Progenitor cell of endocrine pancreas (in vitro differentiated cells): ENCODE measurements around the gene RALGDS. TPM values are rescaled to one million over a fixed set of nuclear protein-coding genes. Genes with fewer than 3 reads are reported as not detected.

Experiments
- DNase-seq: peaks from one replicate; pipeline ENCODE4 v3.0.0; 2021; ENCODE audit warnings: low spot score; ENCODE audit not compliant: unreplicated experiment
- H3K27ac Mint-ChIP-seq: 2 replicates; pipeline ENCODE4 v1.8.0; 2021; ENCODE audit warnings: mild to moderate bottlenecking, moderate library complexity, mixed read lengths
- H3K27me3 Mint-ChIP-seq: 2 replicates; pipeline ENCODE4 v1.8.0; 2021; ENCODE audit warnings: mixed read lengths
- H3K36me3 Mint-ChIP-seq: 2 replicates; pipeline ENCODE4 v1.8.0; 2022; ENCODE audit warnings: mixed read lengths; ENCODE audit not compliant: insufficient read depth
- H3K4me1 Mint-ChIP-seq: 2 replicates; pipeline ENCODE4 v1.8.0; 2021; ENCODE audit warnings: low read depth, mixed read lengths
- H3K4me3 Mint-ChIP-seq: 2 replicates; pipeline ENCODE4 v1.8.0; 2021; ENCODE audit warnings: low read depth, mild to moderate bottlenecking, moderate library complexity, mixed read lengths
- H3K9me3 Mint-ChIP-seq: 2 replicates; pipeline ENCODE4 v1.8.0; 2021; ENCODE audit warnings: low read depth, mixed read lengths
- total RNA-seq: library from RNA; stranded (reverse); gene quantifications from 2 replicates; pipeline ENCODE4 v1.2.1, GENCODE V29; 2021
- TF ChIP-seq, protein P1 (sequence below): fragments of 200-600 bp; sonication (generic); IDR thresholded peaks from one replicate; pipeline ENCODE4 v1.5.0; 2021; ENCODE audit warnings: antibody characterized with exemption, mild to moderate bottlenecking; ENCODE audit not compliant: unreplicated experiment

RALGDS gene
- total RNA-seq, 1 donor from 2014 or later, result 84.6 TPM

DNA sequence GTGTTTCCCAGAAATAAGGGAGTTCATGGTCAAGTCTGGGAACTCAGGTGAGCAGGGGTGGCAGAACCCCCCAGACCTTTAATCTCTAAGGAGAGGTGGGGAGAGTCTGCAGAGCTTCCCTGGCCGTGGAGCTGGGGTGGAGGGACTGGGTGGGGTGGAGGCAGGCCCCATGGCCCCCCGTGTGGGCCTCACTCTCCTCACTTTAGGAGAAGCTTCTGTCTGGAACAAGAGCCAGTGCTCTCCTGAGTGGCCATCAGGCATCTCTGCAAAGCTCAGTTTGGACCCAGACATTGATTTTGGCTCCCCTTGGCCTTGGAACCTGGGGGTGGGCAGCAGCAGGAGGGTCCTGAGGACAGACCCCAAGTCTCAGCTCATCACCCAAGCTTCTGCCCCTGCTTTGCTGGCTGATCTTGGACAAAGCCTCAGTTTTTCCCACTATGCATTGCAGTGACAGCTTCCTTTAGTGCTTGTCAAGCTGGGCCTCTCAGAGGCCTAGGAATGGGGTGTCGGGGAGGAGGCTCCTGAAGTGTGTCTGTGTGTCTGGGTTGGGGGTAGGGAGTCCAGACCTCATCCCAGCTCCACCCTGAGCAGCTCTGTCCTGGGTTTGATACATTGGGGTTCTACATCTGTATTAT lies 46.2 kb upstream of the RALGDS start:
- H3K27me3 Mint-ChIP-seq, result peaks cover 20% of the 10 kb centered on the region
- no peak overlapping the region for H3K27ac Mint-ChIP-seq
- TF ChIP-seq, protein P1, sequence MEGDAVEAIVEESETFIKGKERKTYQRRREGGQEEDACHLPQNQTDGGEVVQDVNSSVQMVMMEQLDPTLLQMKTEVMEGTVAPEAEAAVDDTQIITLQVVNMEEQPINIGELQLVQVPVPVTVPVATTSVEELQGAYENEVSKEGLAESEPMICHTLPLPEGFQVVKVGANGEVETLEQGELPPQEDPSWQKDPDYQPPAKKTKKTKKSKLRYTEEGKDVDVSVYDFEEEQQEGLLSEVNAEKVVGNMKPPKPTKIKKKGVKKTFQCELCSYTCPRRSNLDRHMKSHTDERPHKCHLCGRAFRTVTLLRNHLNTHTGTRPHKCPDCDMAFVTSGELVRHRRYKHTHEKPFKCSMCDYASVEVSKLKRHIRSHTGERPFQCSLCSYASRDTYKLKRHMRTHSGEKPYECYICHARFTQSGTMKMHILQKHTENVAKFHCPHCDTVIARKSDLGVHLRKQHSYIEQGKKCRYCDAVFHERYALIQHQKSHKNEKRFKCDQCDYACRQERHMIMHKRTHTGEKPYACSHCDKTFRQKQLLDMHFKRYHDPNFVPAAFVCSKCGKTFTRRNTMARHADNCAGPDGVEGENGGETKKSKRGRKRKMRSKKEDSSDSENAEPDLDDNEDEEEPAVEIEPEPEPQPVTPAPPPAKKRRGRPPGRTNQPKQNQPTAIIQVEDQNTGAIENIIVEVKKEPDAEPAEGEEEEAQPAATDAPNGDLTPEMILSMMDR, result no peak
- no peak overlapping the region for H3K4me3 Mint-ChIP-seq
- H3K4me1 Mint-ChIP-seq, result peaks cover 2% of the 10 kb centered on the region
- DNase-seq, result no peak
- no peaks in the 10 kb centered on the region for H3K36me3 Mint-ChIP-seq
- no peaks in the 10 kb centered on the region for H3K9me3 Mint-ChIP-seq

DNA sequence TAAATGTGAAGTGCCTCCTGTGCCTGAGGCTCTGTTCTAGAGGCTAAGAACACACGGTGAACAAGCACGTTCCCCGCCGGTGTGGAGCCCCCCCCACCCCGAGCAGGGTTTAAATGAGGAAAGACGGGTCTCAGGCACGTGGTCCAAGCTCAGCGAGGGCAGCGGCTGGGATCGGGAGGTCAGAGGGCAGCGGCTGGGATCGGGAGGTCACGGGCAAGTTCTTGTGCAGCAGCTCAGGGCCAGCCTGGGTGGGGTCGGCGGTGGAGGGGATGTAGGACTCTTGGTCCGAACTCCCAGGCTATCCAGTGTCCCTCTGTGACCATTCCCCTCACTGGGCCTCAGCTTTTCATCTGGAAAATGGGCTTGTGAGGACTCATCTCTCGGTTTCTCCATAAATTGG lies 45.4 kb upstream of the RALGDS start:
- DNase-seq, result no peak
- no peak overlapping the region for H3K4me3 Mint-ChIP-seq
- no peak overlapping the region for H3K27ac Mint-ChIP-seq
- TF ChIP-seq, protein P1, result no peak
- no peaks in the 10 kb centered on the region for H3K36me3 Mint-ChIP-seq
- H3K4me1 Mint-ChIP-seq, result peaks cover 2% of the 10 kb centered on the region
- H3K9me3 Mint-ChIP-seq, result no peaks in the 10 kb centered on the region
- H3K27me3 Mint-ChIP-seq, result peaks cover 25% of the 10 kb centered on the region

DNA sequence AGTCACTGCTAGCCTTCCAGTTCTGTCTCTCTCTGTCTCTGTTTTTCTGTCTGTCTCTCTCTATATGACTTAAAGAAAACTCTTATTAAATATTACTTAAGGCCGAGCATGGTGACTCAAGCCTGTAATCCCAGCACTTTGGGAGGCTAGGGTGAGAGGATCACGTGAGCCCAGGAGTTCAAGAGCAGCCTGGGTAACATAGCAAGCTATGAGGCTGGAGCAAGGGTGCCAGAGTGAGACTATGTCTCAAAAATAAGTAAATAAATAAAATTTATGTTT lies 44.4 kb upstream of the RALGDS start:
- no peak overlapping the region for H3K27ac Mint-ChIP-seq
- H3K36me3 Mint-ChIP-seq, result no peaks in the 10 kb centered on the region
- TF ChIP-seq, protein P1, result no peak
- H3K4me3 Mint-ChIP-seq, result no peak overlapping the region
- H3K4me1 Mint-ChIP-seq, result peaks cover 2% of the 10 kb centered on the region
- no peak for DNase-seq
- H3K27me3 Mint-ChIP-seq, result peaks cover 25% of the 10 kb centered on the region
- no peaks in the 10 kb centered on the region for H3K9me3 Mint-ChIP-seq

DNA sequence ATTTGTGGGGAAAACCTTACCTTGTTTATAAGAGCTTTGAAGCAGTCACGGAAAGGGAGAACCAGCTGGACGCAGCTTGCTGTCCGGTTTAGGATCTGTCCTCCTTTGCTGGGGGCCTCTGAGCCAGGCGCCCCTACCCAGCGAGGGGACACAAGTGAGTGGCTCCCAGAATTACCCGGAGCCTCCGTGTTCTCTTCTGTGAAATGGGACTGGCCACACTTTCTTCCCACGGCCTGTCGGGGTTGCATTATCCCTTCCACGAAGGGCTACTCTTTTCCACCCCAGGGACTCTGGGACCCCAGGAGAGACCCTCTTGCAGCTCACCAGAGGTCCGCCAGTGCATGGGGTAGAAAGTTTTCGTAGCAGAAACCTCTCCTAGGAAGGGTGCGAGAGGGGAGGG lies 43.2 kb upstream of the RALGDS start:
- Mint-ChIP-seq H3K27me3 (peaks cover 25% of the 10 kb centered on the region), H3K4me3 (peak overlapping the region; percentile 71), H3K9me3 (no peaks in the 10 kb centered on the region), H3K27ac (peak overlapping the region; percentile 86), H3K36me3 (no peaks in the 10 kb centered on the region), H3K4me1 (peaks cover 2% of the 10 kb centered on the region)
- TF ChIP-seq, protein P1, result no peak
- DNase-seq, result no peak

DNA sequence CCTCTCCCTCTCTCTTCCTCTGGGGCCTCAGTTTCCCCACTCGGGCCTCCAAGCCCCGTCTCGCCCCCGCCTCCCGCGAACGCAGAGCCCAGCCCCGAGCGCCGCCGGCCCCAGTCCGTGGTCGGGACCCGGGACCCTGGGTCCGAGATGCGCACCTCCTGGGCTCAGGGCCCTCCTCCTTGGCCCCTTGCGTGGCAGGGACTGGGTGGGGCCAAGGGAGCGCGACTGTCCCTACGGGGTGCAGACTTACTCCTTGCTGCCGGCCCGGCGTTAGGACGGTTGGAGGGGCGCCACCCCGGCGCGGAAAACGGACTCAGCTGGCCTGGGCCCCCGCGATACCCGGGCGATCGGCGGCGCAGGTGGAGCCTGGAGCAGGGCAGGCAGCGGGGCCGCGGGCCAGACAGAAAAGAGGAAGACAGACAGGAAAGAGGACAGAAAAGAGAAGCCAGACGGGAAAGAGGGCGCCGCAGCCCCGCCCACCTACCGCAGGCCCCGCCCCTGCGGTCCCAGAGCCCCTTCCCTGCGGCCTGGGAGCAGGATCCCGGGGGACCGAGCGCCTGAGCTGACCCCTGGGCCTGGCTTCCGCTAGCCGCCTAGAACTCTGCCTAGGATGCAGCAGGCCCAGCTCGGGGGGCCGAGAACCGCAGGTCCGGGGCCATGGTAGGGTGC lies 42.6 kb upstream of the RALGDS start, which contains the start of gene GBGT1:
GBGT1 (minus strand) TSS at position 411 of the 669 bp plus-strand sequence. CDS start 1,502 bp downstream, outside the sequence.
- Mint-ChIP-seq H3K36me3 (no peaks in the 10 kb centered on the region), H3K27me3 (peaks cover 25% of the 10 kb centered on the region), H3K4me3 (peak within 1 kb of the TSS; percentile 71), H3K4me1 (peaks cover 2% of the 10 kb centered on the region), H3K9me3 (no peaks in the 10 kb centered on the region), H3K27ac (peak within 1 kb of the TSS; percentile 86)
- peak; percentile 34 for DNase-seq
- TF ChIP-seq, protein P1, result no peak
